LNCAP (cell line): Measurements from ENCODE around the gene PPM1H.

Experiments
- TF ChIP-seq, protein P1 (sequence below): fragments of 450-650 bp; IDR thresholded peaks from 2 replicates; pipeline ENCODE4 v1.5.1; 2017; ENCODE audit warnings: mild to moderate bottlenecking

PPM1H gene

DNA sequence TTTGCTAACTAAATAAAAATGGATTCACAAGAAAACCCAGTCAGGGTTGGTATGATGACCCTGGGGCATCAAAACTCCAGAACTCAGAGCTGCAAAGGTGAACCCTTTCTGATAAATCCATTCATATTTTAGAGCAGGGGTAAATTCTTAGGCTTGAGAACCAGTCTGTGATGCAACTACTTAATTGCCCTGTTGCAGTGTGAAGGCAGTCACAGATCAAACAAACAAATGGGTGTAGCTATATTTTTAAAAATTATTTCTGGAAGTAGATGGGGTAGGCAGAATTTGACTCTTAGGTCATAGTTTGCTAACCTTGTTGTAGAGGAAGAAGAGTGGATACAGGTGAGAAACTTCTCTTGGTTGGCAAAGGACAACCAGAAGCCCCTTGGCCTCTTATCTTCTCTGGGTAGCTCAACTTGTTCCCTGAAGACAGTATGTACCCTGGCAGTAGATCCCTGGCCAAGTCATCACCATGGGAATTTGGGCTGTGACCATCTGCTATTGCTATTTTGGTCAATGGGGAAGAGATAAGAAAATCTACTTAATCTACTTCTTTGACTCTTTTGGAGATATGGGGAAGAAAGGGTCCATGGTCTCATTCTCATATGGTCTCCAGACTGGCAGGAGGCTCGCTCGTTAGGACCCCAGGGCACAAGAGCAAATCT lies 216.1 kb downstream of the PPM1H start:
- TF ChIP-seq, protein P1, sequence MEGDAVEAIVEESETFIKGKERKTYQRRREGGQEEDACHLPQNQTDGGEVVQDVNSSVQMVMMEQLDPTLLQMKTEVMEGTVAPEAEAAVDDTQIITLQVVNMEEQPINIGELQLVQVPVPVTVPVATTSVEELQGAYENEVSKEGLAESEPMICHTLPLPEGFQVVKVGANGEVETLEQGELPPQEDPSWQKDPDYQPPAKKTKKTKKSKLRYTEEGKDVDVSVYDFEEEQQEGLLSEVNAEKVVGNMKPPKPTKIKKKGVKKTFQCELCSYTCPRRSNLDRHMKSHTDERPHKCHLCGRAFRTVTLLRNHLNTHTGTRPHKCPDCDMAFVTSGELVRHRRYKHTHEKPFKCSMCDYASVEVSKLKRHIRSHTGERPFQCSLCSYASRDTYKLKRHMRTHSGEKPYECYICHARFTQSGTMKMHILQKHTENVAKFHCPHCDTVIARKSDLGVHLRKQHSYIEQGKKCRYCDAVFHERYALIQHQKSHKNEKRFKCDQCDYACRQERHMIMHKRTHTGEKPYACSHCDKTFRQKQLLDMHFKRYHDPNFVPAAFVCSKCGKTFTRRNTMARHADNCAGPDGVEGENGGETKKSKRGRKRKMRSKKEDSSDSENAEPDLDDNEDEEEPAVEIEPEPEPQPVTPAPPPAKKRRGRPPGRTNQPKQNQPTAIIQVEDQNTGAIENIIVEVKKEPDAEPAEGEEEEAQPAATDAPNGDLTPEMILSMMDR: no peak

DNA sequence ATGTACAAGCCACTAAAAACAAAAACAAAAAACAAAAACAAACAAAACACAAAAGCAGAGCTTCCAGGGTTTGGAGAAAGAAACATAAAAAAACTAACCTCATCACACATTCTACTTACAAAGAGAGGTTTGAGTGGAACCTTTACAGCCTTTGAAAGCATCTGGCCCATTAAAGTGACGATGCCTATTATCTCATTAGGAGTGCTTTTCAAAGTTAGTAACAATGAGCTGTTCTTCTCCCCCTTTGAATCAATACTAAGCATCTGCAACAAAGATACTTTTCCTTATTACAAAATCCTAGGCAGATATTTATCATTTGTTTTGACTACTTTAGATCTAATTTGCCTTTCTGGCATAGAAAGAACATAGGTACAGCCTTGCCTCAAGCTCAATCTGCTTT lies 217.3 kb downstream of the PPM1H start:
- TF ChIP-seq, protein P1: no peak

DNA sequence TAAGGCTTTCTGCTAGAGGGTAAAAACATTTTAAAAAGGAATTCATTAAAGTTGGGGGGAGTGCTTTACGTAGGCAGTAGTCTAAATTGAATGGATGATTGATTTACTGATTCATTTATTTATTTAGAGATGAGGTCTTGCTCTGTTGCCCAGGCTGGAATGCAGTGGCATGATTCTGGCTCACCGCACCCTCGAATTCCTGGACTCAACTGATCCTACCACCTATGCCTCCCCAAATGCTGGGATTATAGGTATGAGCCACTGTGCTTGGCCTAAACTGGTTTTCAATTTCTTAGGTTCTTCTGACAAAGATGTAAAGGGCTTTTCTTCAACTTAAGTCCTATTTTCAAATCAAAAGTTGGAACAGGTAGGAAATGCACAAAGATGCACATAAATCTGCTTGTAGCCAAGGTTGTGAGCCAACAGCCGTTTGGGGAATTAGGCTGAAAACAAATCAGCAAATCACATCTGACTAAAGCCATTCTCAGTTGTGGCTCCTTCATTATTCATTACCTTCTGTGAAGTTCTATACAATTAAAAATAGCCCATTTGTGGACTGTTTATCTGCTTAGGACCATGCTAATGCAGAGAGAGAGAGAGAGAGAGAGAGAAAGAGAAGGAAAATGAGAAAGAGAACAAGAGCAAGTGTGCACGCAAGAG lies 218.0 kb downstream of the PPM1H start:
- TF ChIP-seq, protein P1: no peak

- TF ChIP-seq, protein P1: no peak
These were observed 218.9 kb downstream of the PPM1H start for GRCh38 chr12:62716037-62716436.

DNA sequence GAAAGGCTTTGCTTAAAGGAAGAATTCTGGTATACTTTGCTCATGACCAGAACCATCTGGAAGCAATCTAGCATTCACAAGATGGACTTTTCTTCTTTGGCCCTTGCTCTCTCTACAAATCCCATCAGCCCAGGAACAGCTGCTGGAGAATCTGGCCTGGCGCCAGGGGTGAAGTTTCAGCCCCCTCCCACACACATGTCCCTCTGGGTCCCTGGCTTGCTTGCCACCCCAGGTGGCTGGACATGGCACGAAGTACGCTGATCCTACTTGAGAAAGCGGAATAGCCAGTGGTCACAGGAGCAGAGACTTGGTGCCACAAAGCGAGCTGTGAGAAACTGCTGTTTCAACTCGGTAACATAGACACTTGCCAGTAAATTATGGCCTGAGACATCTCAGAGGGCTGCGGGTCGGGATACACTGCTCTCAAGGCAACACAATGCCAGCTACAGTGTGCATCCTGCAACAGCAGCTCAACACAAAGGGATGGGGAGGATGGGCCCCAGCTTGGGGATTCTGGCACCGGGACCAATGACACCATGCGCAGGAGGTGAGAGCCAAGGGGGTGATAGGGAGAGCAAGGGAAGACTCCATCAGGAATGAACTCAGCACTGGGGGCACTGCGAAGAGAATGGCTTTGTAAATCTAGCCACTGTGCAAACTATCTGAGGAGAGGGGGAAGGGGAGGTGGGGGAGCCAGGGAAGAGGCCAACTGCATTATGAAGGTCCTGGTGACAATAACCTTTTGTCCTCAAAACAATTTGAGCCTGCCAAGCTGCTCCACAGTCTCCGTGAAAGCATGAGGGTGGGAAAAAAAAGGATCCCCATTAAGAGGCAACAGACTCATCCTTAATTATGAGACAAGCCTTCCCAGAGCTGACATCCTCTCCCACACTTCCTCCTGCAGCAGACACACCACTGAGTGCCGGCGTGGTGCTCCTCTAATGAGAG lies 219.9 kb downstream of the PPM1H start:
- TF ChIP-seq, protein P1: no peak

DNA sequence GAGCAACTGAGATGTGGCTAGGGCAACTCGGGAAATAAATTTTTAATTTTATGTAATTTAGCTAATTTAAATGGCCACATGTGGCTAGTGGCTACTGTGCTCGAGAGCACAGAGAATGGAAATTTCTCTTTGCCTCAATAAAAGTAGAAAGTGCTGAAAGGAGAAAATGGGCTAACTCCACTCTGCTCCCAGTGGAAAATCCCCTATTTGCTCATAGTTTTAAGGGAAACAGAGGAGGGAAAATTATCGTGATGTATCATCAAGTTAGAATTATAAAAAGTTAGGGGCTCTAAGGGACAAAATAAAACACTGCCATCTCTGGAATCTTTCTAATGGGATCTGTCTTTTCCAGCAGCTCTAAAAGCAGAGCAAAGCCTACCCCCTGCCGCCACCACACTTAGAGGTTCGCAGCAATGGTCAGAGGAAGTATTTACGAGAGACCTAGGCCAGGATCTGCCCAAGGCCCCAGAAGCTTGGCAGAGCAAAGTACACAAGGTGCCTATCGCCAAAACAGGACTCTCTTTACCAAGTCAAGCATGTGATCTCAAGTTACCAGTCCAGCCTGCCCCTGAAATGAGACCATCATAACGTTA lies 220.7 kb downstream of the PPM1H start:
- TF ChIP-seq, protein P1: no peak

DNA sequence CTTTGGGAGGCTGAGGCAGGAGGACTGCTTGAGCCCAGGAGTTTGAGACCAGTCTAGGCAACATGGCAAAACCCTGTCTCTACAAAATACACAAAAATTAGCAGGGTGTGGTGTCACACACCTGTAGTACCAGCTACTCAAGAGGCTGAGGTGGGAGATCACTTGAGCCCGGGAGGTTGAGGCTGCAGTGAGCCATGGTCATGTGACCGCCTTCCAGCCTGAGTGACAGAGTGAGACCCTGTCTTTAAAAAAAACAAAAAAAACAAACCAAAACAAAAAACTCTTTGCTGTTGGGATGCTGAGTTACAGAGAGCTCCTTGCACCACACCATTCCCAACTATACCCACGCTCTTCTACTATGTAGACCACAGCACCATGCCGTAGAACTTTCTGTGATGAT lies 221.2 kb downstream of the PPM1H start:
- TF ChIP-seq, protein P1: no peak
